H9 (cell line): ENCODE results near the gene CXCL6. TPM values are rescaled to one million over a fixed set of nuclear protein-coding genes. Genes with fewer than 3 reads are reported as not detected.

Source experiments
- DNase-seq: peaks from one replicate; pipeline ENCODE4 v3.0.0-alpha.2; 2017
- H2AFZ ChIP-seq: one replicate; pipeline ENCODE4 v1.6.1; 2013; ENCODE audit warnings: mild to moderate bottlenecking, low read length, control low read depth, moderate library complexity
- H2AK5ac ChIP-seq: 2 replicates; pipeline ENCODE4 v1.6.1; 2013; ENCODE audit warnings: low read length, control low read depth, mixed read lengths; ENCODE audit not compliant: insufficient read length
- H2BK120ac ChIP-seq: one replicate; pipeline ENCODE4 v1.6.1; 2013; ENCODE audit warnings: low read depth, mild to moderate bottlenecking, low read length, control low read depth, inconsistent platforms; ENCODE audit not compliant: poor library complexity, severe bottlenecking
- H2BK12ac ChIP-seq: 2 replicates; pipeline ENCODE4 v1.6.1; 2013; ENCODE audit warnings: low read length, control low read depth, mixed read lengths, low read depth; ENCODE audit not compliant: insufficient read length
- H2BK15ac ChIP-seq: 2 replicates; pipeline ENCODE4 v1.6.1; 2013; ENCODE audit warnings: low read depth, low read length, control low read depth
- H2BK20ac ChIP-seq: one replicate; pipeline ENCODE4 v1.6.1; 2013; ENCODE audit warnings: low read depth, mild to moderate bottlenecking, low read length, control low read depth, inconsistent platforms; ENCODE audit not compliant: poor library complexity, severe bottlenecking
- H2BK5ac ChIP-seq: 2 replicates; pipeline ENCODE4 v1.6.1; 2013; ENCODE audit warnings: low read length, control low read depth, mixed read lengths; ENCODE audit not compliant: insufficient read length
- H3K14ac ChIP-seq: 2 replicates; pipeline ENCODE4 v1.6.1; 2013; ENCODE audit warnings: low read length, control low read depth; ENCODE audit not compliant: insufficient read depth
- H3K18ac ChIP-seq: 2 replicates; pipeline ENCODE4 v1.6.1; 2013; ENCODE audit warnings: low read depth, mild to moderate bottlenecking, mixed read lengths, low read length, control low read depth; ENCODE audit not compliant: insufficient read length
- H3K23ac ChIP-seq: 2 replicates; pipeline ENCODE4 v1.6.1; 2013; ENCODE audit warnings: low read length, control low read depth, mixed read lengths, low read depth; ENCODE audit not compliant: insufficient read length
- H3K23me2 ChIP-seq: 2 replicates; pipeline ENCODE4 v1.6.1; 2013; ENCODE audit warnings: low read depth, mild to moderate bottlenecking, mixed read lengths, low read length, control low read depth; ENCODE audit not compliant: insufficient read length, poor library complexity, severe bottlenecking
- H3K27ac ChIP-seq: 2 replicates; pipeline ENCODE4 v1.5.1; 2013; ENCODE audit warnings: low read length, control low read depth, mixed read lengths, low read depth; ENCODE audit not compliant: insufficient read length
- H3K27me3 ChIP-seq: 2 replicates; pipeline ENCODE4 v1.6.1; 2013; ENCODE audit warnings: low read length, control low read depth, inconsistent platforms; ENCODE audit not compliant: insufficient read depth
- H3K4ac ChIP-seq: 2 replicates; pipeline ENCODE4 v1.6.1; 2013; ENCODE audit warnings: low read depth, mild to moderate bottlenecking, control low read depth, inconsistent platforms, low read length, moderate library complexity
- H3K4me1 ChIP-seq: 2 replicates; pipeline ENCODE4 v1.6.1; 2013; ENCODE audit warnings: low read length, control low read depth, inconsistent platforms; ENCODE audit not compliant: insufficient read depth
- H3K4me2 ChIP-seq: 2 replicates; pipeline ENCODE4 v1.6.1; 2013; ENCODE audit warnings: low read length, control low read depth, mixed read lengths; ENCODE audit not compliant: insufficient read length, insufficient read depth
- H3K56ac ChIP-seq: 2 replicates; pipeline ENCODE4 v1.6.1; 2013; ENCODE audit warnings: low read depth, mild to moderate bottlenecking, mixed read lengths, low read length, control low read depth; ENCODE audit not compliant: insufficient read length
- H3K79me1 ChIP-seq: 2 replicates; pipeline ENCODE4 v1.6.1; 2013; ENCODE audit warnings: low read depth, mild to moderate bottlenecking, moderate library complexity, low read length, control low read depth, inconsistent platforms; ENCODE audit not compliant: insufficient read depth, poor library complexity, severe bottlenecking
- H3K79me2 ChIP-seq: 2 replicates; pipeline ENCODE4 v1.6.1; 2013; ENCODE audit warnings: low read length, control low read depth, inconsistent platforms; ENCODE audit not compliant: insufficient read depth
- H3K9ac ChIP-seq: 2 replicates; pipeline ENCODE4 v1.6.1; 2013; ENCODE audit warnings: low read length, control low read depth, mixed read lengths; ENCODE audit not compliant: insufficient read length; ENCODE audit errors: extremely low read depth
- H3K9me3 ChIP-seq: one replicate; pipeline ENCODE4 v1.6.1; 2013; ENCODE audit warnings: low read depth, low read length, inconsistent platforms; ENCODE audit not compliant: control insufficient read depth
- H3T11ph ChIP-seq: one replicate; pipeline ENCODE4 v1.6.1; 2013; ENCODE audit warnings: mild to moderate bottlenecking, low read length, control low read depth, inconsistent platforms
- H4K20me1 ChIP-seq: one replicate; pipeline ENCODE4 v1.6.1; 2013; ENCODE audit not compliant: control insufficient read depth, insufficient read length, insufficient read depth
- H4K5ac ChIP-seq: 2 replicates; pipeline ENCODE4 v1.6.1; 2013; ENCODE audit warnings: low read depth, mild to moderate bottlenecking, mixed read lengths, low read length, control low read depth; ENCODE audit not compliant: insufficient read length
- H4K8ac ChIP-seq: replicated peaks from 2 replicates; pipeline ENCODE4 v1.6.1; 2013; ENCODE audit warnings: low read length, control low read depth, mixed read lengths, low read depth; ENCODE audit not compliant: insufficient read length
- H4K91ac ChIP-seq: 2 replicates; pipeline ENCODE4 v1.6.1; 2013; ENCODE audit warnings: low read depth, mild to moderate bottlenecking, moderate library complexity, mixed read lengths, low read length, control low read depth; ENCODE audit not compliant: insufficient read length
- H3K27ac Mint-ChIP-seq, 3 experiments: 2 replicates in 2 of 3; 3 replicates in 1 of 3; pipeline ENCODE4 v1.8.0; 2020 to 2021; ENCODE audit warnings: mixed read lengths in 3 of 3, mild to moderate bottlenecking in 1 of 3, moderate library complexity in 1 of 3
- H3K27me3 Mint-ChIP-seq: 2 replicates; pipeline ENCODE4 v1.8.0; 2021; ENCODE audit warnings: low read depth, mild to moderate bottlenecking, moderate library complexity, mixed read lengths
- H3K36me3 Mint-ChIP-seq, 3 experiments: 2 replicates in 2 of 3; 3 replicates in 1 of 3; pipeline ENCODE4 v1.8.0; 2020 to 2021; ENCODE audit warnings: low read depth in 3 of 3, mixed read lengths in 3 of 3; ENCODE audit not compliant: insufficient read depth in 1 of 3
- H3K4me1 Mint-ChIP-seq, 2 experiments: 2 replicates each; pipeline ENCODE4 v1.8.0; 2020; ENCODE audit warnings: mixed read lengths in 2 of 2
- H3K4me3 Mint-ChIP-seq, 2 experiments: 2 replicates in 1 of 2; 3 replicates in 1 of 2; pipeline ENCODE4 v1.8.0; 2020 to 2021; ENCODE audit warnings: mild to moderate bottlenecking in 2 of 2, mixed read lengths in 2 of 2, moderate library complexity in 1 of 2
- H3K9me3 Mint-ChIP-seq, 2 experiments: 2 replicates in 1 of 2; 3 replicates in 1 of 2; pipeline ENCODE4 v1.8.0; 2020; ENCODE audit warnings: mild to moderate bottlenecking in 2 of 2, mixed read lengths in 2 of 2, moderate library complexity in 1 of 2
- CTCF ChIP-seq: fragments of 200-600 bp; sonication (generic); conservative IDR thresholded peaks from 3 replicates; pipeline ENCODE4 v1.8.0; 2021; ENCODE audit warnings: antibody characterized with exemption, mild to moderate bottlenecking
- total RNA-seq: library from RNA; stranded (reverse); gene quantifications from 2 replicates; pipeline ENCODE4 v1.2.1, GENCODE V29; 2021

The CXCL6 gene
- total RNA-seq, 1 experiment from 2014 or later = 0.85 TPM

GRCh38 chr4:73852771-73853170 lies 16.3 kb downstream of the CXCL6 start:
- Histone ChIP-seq H3K56ac (no peak overlapping the region), H3K4me1 (peaks cover 2% of the 10 kb centered on the region; the same call in 1 of the 2 replicates), H3K18ac (no peak overlapping the region), H3K23ac (no peak overlapping the region), H3K79me1 (no peaks in the 10 kb centered on the region), H2BK5ac (no peak overlapping the region), H3K9ac (no peak overlapping the region), H4K5ac (no peak overlapping the region), H3K4ac (no peak overlapping the region), H2BK20ac (no peak overlapping the region), H3K79me2 (no peaks in the 10 kb centered on the region), H3K14ac (no peak overlapping the region), H2AK5ac (no peak overlapping the region), H3T11ph (no peak overlapping the region), H3K27ac (no peak overlapping the region), H4K20me1 (no peaks in the 10 kb centered on the region), H2BK120ac (no peak overlapping the region), H2AFZ (no peak overlapping the region), H4K91ac (no peak overlapping the region), H3K4me2 (no peak overlapping the region), H2BK12ac (no peak overlapping the region), H3K23me2 (no peaks in the 10 kb centered on the region), H3K27me3 (no peaks in the 10 kb centered on the region), H4K8ac (no peak overlapping the region), H2BK15ac (no peak overlapping the region), H3K9me3 (no peaks in the 10 kb centered on the region)
- no peak for TF ChIP-seq CTCF
- Mint-ChIP-seq H3K27ac (no peak overlapping the region), H3K27me3 (peaks cover 8% of the 10 kb centered on the region), H3K9me3 (no peaks in the 10 kb centered on the region), H3K4me1 (peaks cover 8 to 10% of the 10 kb centered on the region in 2 experiments), H3K36me3 (no peaks in the 10 kb centered on the region), H3K4me3 (no peak overlapping the region)
- no peak for DNase-seq
